HG02642 (cell line): ENCODE results near the gene HCAR1.
"Not testable (repeated sequence)": the region's sequence is repeated elsewhere in the genome, so short reads cannot be mapped to it uniquely, and the experiment has no call there.

Source experiments
- ATAC-seq: cut with Tn5 transposase; IDR thresholded peaks from one replicate; pipeline ENCODE4 v1.9.1; 2021; ENCODE audit warnings: mild to moderate bottlenecking; ENCODE audit not compliant: unreplicated experiment, poor library complexity

The HCAR1 gene

GRCh38 chr12:122730215-122731014 is at the start of gene HCAR1:
Gene HCAR1, minus strand, starts transcription at chr12:122730844. Its CDS starts 505 bp downstream, at chr12:122730339.
- no peak for ATAC-seq

- ATAC-seq = no peak
These were observed 26.9 kb upstream of the HCAR1 start for GRCh38 chr12:122757568-122757967.

GRCh38 chr12:122754790-122755189 is 24.1 kb upstream of the HCAR1 start:
- ATAC-seq = no peak

GRCh38 chr12:122753319-122753650 is 22.6 kb upstream of the HCAR1 start:
- no peak for ATAC-seq

- peak; percentile 95 for ATAC-seq
These were observed 22.0 kb upstream of the HCAR1 start, which contains the start of gene DENR for GRCh38 chr12:122752464-122753318. Gene DENR, plus strand, starts transcription at chr12:122752824. Its CDS starts 878 bp downstream, at chr12:122753702.

GRCh38 chr12:122750781-122751515 is 20.3 kb upstream of the HCAR1 start:
- not testable (repeated sequence) for ATAC-seq

GRCh38 chr12:122749569-122750332 is 19.1 kb upstream of the HCAR1 start:
- no peak for ATAC-seq

GRCh38 chr12:122747224-122748135 is 16.8 kb upstream of the HCAR1 start:
- no peak for ATAC-seq

GRCh38 chr12:122743895-122744525 is 13.4 kb upstream of the HCAR1 start:
- no peak for ATAC-seq

- no peak for ATAC-seq
These were observed 9.7 kb upstream of the HCAR1 start for GRCh38 chr12:122740351-122740750.

GRCh38 chr12:122738571-122738970 is 7.9 kb upstream of the HCAR1 start:
- no peak for ATAC-seq

GRCh38 chr12:122732611-122733010 is 2.0 kb upstream of the HCAR1 start:
- no peak for ATAC-seq

GRCh38 chr12:122732170-122732569 is 1.5 kb upstream of the HCAR1 start:
- no peak for ATAC-seq

GRCh38 chr12:122729583-122730214 is 945 bp downstream of the HCAR1 start:
- ATAC-seq = no peak

GRCh38 chr12:122726080-122726558 is 4.5 kb downstream of the HCAR1 start:
- ATAC-seq = no peak

- no peak for ATAC-seq
These were observed 5.1 kb downstream of the HCAR1 start for GRCh38 chr12:122725452-122726079.

GRCh38 chr12:122724641-122725243 is 5.9 kb downstream of the HCAR1 start:
- ATAC-seq = no peak
